T-helper 2 cell treated with Interferon-gamma antibody and Interleukin-4, amounts not matched to agents 100 ng/mL and 5 ng/mL, for 36 hours (primary cell): ENCODE data around the gene GABRD. TPM values are rescaled to one million over a fixed set of nuclear protein-coding genes. Genes with fewer than 3 reads are reported as not detected.

Source experiments
- intact Hi-C: fragments of 100-400 bp; cut with micrococcal nuclease; formaldehyde crosslinking; loops from one replicate; pipeline ENCODE4 v1.15.1; 2023
- total RNA-seq: library from RNA; stranded (reverse); gene quantifications from 2 replicates; pipeline ENCODE4 v1.2.3, GENCODE V29; 2022

GABRD gene
- total RNA-seq, 1 donor from 2014 or later: not detected

DNA sequence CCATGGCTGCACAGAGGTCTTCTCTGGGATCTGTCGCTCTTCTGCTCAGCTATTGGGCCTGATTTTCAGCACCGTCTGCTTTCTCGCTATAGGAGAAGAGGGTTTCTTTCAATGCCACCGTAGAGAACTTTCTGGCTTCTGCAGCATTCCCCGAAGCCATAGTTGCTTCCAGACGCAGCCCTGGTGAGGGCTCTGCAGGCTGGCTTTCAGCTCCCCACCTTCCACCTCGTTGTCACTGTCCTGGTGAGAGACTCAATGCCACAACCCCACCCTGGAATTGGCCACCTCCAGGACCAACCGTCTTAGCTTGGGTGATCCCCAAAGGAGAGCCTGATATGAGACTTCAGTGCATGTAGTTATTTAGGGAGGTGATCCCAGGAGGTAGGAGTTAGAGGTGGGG is 19.1 kb downstream of the GABRD start:
- intact Hi-C loops: no loop called here

GRCh38 chr1:2039251-2039650 is 20.1 kb downstream of the GABRD start:
- intact Hi-C loops: no loop called here

DNA sequence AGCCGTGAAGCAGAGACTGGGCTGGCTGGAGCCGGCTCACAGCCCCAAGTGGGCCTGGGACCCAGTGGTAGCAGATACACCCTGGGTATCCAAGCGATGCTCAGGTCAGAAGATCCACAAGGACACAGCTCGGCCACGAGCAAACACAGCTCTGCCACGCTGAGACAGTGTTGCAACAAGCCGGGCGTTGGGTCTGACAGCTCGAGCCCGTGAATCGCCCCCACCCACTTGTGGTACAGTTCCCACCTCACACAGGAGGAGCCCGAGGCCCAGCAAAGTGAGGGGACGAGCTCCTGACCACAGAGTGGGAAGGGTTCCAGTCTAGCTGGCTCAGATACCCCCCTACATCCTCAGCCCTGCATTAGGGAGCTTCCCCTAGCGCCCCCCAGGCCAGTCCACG is 22.2 kb downstream of the GABRD start:
- intact Hi-C loops: no loop called here

GRCh38 chr1:2041887-2042286 is 22.7 kb downstream of the GABRD start:
- intact Hi-C loops: no loop called here

DNA sequence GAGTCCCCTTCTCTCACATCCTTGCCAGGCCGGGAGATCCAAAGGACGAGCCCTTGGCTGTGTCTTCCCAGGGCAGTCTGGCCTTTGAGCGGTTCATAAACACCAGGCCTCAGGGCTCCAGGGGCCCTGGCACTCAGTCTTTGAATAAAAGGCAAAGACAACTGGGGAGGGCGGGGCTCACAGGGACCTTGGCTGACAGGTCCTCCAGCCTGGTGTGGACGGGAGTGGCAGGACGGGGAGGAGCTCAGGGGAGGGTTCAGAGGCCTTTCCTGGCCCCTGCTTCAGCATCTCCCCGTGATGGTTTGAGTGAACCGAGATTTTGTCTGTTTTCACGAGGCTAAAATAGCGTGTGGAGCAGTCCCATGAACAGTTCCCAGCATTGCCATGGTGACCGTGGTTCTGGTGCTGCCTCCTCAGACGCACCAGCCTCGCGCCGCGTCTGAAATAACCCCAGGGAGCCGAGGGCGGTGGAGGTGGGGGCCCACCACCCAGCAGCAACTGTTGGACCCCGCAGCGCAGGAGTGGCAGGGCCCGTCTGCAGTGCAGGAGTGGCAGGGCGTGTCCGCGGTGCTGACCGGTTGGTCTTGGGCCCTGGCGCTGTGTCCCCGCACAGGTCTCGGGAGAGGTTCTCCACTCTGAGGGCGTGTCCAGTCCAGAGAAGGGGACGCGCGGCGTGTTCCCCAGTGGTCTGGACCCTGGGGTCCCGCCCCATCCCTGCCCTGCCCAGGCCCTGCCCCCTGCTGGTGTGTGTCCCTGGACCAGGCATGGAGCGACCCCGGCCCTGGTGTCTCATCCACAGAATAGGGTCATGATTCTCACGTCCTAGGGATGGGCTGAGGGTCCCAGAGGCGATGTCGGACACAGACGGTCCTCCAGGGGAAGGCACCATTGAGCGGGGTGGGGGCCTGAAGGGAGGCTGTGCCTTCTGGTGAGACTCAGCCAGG is 24.0 kb downstream of the GABRD start:
- intact Hi-C loops: no loop called here

DNA sequence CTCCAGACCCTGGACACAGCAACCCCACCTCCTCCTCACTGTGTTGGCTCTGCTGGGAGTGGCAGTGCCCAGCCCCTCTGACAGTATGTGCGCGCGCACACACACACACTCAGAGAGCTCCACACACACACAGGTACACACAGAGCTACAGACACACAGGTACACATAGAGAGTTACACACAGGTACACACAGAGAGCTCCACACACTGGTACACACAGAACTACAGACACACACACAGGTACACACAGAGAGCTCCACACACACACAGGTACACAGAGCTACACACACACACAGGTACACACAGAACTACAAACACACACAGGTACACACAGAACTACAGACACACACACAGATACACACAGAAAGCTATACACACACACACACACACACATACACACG is 24.7 kb downstream of the GABRD start:
- intact Hi-C loops: no loop called here

DNA sequence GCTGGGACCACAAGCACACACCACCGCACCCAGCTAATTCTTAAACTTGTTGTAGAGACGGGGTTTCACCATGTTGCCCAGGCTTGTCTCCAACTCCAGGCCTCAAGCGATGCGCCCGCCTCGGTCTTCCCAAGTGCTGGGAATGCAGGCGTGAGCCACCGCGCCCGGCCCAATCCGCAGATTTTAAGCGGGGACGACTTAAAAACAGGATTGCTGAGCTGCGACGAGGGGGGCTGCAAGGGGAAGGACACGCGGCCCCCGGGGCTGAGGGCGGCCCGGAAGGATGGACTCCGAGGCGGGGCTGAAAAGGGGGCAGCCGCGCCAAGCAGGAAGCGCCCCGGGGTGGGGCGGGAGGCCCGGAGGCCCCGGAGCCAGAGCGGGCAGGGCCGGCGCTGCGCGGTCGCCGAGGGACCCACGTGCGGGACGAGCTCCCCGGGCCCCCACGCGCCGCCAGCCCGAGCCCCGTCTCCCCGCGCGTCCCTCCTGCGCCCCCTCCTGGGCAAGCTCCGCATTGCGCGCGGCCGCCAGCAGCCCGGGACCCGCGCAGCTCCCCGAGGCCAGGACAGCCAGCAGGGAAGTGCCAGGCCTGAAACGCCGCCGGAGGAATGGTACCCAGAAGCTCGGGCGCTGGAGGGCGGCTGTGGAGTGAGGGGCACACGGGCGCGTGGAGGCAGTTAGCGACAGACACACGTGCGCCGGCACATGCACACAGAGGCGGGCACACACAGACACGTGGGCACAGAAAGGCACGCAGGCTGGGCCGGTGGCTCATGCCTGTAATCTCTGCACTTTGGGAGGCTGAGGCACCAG is 25.6 kb downstream of the GABRD start:
- intact Hi-C loops: loop anchor here (1.0 kb wide), 1 partner anchor 84 kb away; no protein-coding TSS in a partner anchor

GRCh38 chr1:2045468-2046173 is 26.5 kb downstream of the GABRD start:
- intact Hi-C loops: loop anchor here (1.0 kb wide), 1 partner anchor 85 kb away; no protein-coding TSS in a partner anchor

DNA sequence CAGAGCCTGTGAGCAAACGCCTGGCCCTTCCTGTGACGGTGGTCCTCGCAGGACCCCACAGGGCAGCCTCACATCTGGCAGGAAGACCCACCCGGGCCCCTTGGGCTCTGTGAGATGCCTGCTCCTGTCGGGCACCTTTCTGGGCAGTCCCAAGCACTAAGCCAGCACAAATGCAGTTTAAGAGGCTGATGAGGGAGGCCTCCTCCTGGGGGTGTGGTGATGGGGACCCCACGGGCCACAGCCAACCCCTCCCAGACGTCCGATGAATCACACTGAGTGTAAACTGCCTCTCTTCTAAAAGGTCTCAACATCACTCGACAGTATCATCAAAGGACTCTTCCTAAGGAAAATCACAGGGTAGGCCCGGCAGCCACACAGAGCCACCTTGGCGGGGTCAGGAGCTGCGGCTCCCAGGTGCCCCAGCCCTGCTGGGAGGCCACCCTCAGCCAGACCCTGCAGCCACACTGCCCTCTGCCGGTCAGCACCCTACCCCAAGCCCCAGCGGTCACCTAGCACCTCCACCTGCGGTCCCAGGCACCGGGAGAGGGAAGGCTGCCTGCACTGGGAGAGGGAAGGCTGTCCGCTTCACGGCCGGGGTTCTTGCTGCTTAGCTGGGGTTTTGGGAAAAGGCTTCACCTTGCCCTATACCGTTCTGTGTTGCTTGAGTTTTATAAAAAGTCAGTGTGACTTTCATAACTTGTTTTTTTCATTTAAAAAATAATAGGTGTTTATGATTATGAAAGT is 27.2 kb downstream of the GABRD start:
- intact Hi-C loops: no loop called here

- intact Hi-C loops: no loop called here
Measured at GRCh38 chr1:2046953-2047748, 28.0 kb downstream of the GABRD start.

DNA sequence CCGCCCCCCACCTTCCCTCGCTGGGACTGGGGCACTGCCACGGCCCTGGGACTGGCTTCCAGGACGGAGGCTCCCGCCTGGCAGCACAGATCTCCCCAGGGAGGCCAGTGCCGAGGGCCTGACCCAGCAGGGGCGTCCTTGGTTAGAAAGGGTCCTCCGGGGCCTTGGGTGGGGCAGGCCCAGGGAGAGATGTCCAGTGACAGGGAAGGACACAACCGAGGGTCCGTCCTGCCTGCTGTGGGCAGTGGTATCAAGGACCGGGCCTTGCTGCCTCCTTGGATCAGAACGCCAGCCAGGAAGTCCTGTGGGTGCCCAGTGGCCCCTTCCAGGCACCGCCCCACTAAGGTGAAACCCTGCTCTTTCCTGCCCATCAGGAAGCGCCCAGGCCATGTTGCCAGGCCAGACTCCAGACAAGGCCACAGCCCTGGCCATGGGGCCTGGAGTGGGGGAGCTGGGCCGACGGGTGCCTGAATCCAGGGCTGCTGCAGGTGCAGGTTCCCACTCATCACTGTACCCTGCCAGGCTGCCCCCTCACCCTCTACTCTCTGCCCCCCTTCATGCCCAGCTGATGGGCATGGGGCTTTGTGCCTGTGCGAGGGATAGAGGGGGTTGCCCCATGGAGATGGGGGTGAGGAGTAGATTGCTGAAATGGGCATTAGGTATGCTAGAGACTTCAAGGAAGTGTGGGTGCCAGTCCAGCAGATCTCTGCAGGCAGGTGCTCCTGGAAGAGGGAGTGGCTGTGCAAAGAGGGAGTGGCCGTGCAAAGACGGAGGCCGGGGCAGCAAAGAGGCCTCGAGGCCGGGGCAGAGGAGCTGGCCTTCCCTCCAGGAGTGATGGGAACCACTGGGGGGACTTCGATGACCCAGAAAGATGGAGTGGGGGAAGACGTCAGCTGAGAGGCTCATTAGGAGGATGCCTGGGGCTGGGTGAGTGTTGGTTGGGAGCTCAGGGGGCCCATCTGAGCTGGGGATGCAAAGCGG is 28.9 kb downstream of the GABRD start:
- intact Hi-C loops: no loop called here

DNA sequence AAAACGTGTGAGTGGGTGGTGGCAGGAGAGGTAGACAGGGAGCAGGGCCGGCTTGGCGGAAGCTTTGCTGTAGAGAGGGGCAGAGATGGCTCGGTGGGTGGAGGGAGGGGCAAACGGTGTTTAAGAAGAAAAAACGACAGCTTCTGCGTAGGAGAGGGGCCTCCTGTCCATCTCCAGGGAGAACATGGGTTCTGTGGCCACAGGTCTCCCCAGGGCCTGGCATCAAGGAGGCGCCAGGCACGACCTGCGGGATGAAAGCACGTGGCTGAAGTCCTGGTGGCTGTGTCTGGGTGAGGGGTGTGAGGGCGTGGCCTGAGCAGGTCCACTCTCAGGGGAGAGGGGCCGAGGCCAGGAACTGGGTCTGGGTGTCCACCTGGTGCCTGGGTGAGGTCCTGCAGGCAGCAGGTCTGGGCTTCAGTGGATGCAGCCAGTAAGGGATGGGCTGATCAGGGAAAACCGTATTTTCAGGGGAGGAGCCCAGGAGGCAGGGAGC is 30.1 kb downstream of the GABRD start:
- intact Hi-C loops: no loop called here

DNA sequence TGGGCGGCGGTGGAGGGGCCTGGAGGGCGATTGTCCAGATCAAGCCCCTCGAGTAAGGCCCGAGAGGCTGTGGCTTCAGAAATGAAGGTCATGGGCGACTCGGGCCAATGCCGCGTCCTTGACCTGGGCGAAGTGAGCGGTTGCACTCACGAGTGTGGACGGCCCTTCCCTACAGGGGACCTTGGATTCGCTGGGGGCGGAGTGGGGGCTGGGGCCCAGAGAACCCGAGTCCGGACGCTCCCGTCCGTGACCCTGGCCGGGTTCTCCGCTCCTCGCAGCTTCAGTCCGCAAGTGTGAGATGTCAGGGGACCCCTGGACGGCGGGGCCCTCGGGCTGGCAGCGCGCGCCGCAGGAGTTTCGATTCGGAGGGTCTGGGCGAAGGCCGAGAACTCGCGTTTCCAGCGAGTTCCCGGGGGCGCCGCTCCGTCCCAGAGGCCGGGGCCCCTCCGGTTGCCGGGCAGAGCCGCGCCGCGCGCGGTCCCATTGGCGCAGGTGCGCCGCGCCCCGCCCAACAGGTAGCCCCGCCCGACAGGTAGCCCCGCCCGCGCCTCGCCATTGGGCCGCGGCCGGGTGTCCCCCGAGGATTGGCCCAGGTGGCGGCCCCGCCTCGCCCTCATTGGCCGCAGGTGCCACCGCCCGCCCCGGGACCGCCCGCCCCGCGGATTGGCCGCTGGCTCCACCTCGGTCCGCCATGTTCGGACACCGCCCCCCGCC is 30.7 kb downstream of the GABRD start, which contains the start of gene PRKCZ:
Gene PRKCZ, plus strand, starts transcription at position 694 of the 714 bp plus-strand sequence. CDS start 220 bp downstream, outside the sequence.
- intact Hi-C loops: no loop called here

- intact Hi-C loops: no loop called here
Measured at GRCh38 chr1:2050461-2050792, 31.3 kb downstream of the GABRD start.

DNA sequence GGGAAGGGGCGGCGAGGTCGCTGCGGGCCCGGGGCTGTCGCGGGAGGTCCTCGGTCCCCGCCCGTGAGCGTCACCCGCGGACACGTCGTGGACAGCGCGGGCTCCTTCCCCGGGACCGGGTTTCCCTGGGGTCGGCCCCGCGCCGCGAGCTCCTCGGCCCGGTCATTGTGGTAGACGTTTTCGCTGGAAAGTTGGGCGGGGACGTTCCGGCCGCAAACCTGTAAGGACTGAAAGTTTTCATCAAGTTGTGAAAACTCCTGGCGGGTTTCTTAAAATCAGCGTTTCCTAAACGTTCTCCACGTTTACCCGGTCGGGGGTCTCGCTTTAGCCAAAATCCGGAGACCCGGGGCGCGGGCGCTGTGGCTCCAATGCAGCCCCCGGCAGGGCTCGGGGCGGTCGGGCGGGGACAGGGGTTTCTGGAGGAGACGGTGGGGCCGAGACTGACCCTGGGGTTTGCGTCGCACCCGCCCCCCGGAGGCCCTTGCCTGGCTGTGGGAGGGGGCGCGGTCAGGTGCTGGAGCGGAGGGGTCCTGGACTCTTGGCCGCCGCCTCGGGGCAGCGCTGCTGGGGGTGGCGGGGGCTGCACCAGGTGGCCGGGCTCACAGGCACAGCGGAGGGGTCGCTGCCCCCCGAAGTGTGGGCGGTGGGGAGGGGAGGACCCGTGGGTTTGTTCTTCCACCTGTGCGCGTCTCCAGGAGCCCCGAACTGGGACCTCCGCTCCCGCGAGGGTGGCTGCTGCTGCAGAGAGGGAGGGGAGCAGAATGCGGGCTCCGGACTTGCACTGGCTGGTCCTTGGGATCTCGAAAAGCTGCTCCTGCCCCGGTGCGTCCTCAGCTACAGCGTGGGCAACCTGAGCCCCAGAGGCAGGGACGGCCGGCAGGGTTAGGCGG is 31.9 kb downstream of the GABRD start:
- intact Hi-C loops: no loop called here

DNA sequence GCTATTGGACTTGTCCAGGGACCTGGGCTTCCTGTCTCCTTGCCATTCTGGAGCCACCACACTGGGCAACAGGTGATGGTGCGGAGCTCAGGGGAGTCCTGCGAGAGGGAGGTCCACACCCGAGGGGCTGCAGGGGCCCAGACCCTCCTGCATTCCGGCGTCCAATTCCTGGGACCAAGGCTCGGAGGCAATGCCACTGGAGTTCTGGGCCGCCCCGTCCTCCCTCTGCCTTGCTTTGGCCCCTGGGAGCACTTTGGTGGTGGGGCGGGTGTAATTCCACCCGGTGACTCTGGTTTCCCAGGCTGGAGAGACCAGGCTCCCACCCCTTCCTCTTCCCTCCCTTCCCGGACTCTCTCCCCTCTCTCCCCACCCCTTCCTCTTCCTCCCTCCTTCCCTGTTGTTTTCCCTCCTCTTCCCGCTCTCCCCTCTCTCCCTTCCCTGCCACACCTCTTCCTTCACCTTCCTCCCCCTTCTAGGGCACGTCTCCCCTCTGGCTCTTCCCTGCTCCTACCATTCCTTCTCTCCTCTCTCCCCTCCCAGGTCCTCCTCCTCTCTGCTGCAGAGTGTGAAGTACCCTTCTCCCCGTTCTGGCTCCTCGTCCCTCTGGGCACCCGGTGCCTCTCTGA is 33.0 kb downstream of the GABRD start:
- intact Hi-C loops: no loop called here

DNA sequence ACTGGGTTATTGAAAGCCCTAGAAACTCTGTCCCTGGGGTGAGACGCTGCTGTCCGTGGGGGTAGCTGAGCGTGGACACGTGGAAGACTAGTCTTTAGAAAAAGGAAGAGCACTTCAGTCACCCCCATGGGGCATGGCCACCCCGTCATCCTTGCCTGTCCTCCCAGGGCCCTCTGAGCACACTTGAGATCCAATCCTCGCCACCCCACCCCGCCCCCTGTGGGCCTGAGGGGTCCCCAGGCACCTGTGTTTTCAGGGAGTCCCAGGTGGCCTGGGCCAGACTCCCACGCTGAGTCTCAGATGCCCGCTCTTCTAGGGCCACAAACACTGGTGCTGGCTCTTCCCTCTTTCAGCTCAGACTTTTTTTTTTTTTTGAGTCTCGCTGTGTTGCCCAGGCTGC is 33.6 kb downstream of the GABRD start:
- intact Hi-C loops: no loop called here
